ENCODE data around the gene SRD5A3. TPM values are rescaled to one million over a fixed set of nuclear protein-coding genes. Genes with fewer than 3 reads are reported as not detected.

Gene SRD5A3
- total and polyA plus RNA-seq, 5 donors from 2014 or later = 3.9 to 18.4 (median 8.2) TPM

DNA sequence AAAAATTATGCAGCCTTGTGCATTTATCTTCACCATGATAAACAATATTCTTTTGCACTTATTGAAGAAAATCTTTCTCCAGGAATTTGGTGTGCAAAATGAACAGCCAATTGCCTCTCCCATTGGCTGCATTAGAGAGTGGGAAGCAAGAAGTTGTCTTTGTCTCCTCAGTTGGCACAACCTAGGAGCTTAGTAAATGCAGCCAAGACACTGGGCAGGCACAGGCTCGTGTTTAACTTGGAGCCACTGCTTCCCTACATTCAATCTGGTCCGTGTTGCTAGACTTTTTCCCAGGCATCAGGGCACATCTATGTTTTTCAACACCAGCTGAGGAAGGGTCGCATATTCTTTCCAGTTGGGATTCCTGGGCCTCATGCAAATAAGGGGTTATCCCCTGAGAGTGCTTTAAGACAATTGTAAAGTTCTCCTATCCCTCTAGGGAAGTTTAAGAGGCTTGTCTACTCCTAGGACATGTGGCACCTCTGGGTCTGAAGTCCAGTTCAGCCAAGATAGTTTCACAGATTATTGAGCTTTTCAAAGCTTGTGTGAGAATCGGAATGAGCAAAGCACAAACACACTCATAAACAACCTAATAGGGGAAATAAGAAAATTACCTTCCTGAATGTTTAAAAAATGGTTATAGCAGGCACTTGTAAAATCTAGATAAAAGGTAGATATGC lies 31.8 kb upstream of the SRD5A3 start:
- ATAC-seq (ENCODE audit: low read depth in 2 of 2) = no peak
- Mint-ChIP-seq H3K36me3 (no peaks in the 10 kb centered on the region), H3K27me3 (peaks cover 4% of the 10 kb centered on the region), H3K27ac (no peak overlapping the region), H3K4me1 (peaks cover 0 to 13% (median 6%) of the 10 kb centered on the region in 4 donors), H3K4me3 (no peak overlapping the region), H3K9me3 (peaks cover 0 to 1% (median 0%) of the 10 kb centered on the region in 7 donors)
- peaks cover 2% of the 10 kb centered on the region for H3K27me3 ChIP-seq (ENCODE audit: control insufficient read depth, insufficient read depth, low read length)
- no peaks in the 10 kb centered on the region for H3K4me1 ChIP-seq (ENCODE audit: control insufficient read depth, insufficient read depth, low read length, poor library complexity, severe bottlenecking)
- no peaks in the 10 kb centered on the region for H3K36me3 ChIP-seq (ENCODE audit: control insufficient read depth, insufficient read depth, low read length)
- H3K9me3 ChIP-seq (ENCODE audit: control insufficient read depth in 2 of 2, low read length in 2 of 2) = no peaks in the 10 kb centered on the region
- no peak overlapping the region for H3K4me3 ChIP-seq (ENCODE audit: low read depth, low read length)
- no peak for DNase-seq
- no peak overlapping the region for H3K27ac ChIP-seq (ENCODE audit: insufficient read depth, low read length, poor library complexity, severe bottlenecking)

GRCh38 chr4:55318175-55319129 lies 27.6 kb upstream of the SRD5A3 start:
- ATAC-seq (ENCODE audit: low read depth in 2 of 2) = peak in 1 of 2 donors; percentile 22
- DNase-seq = no peak

DNA sequence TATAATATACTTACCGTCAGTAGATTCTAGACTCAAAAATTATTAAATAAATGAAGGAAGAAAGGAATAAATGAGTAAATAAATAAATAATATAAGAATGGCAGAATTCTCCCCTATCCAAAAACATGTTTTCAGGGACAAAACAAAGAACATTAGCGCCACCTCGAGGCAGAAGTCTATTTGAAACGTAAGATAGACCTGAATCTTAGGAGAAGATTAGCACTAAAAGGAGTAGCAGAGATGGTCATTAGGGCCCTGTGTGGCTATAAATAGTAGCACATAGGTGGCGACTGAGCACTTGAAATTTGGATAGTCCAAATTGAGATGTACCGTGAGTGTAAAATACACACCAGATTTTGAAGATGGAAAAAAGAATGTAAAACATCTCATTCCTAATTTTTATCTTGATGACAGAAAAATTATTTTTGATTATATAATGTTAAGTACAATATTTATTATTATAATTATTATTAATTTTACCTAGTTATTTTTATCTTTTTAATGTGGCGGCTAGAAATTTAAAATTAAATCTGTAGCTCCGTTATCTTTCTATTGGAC lies 24.3 kb upstream of the SRD5A3 start:
- Mint-ChIP-seq H3K9me3 (peaks cover 0 to 3% (median 0%) of the 10 kb centered on the region in 7 donors), H3K27ac (no peak overlapping the region), H3K4me3 (no peak overlapping the region), H3K36me3 (no peaks in the 10 kb centered on the region), H3K27me3 (peaks cover 18% of the 10 kb centered on the region), H3K4me1 (peaks cover 0 to 20% (median 14%) of the 10 kb centered on the region in 4 donors)
- Histone ChIP-seq H3K27me3 (ENCODE audit: control insufficient read depth, insufficient read depth, low read length) (peaks cover 6% of the 10 kb centered on the region), H3K9me3 (ENCODE audit: control insufficient read depth in 2 of 2, low read length in 2 of 2) (no peaks in the 10 kb centered on the region), H3K27ac (ENCODE audit: insufficient read depth, low read length, poor library complexity, severe bottlenecking) (no peak overlapping the region), H3K4me3 (ENCODE audit: low read depth, low read length) (no peak overlapping the region), H3K4me1 (ENCODE audit: control insufficient read depth, insufficient read depth, low read length, poor library complexity, severe bottlenecking) (no peaks in the 10 kb centered on the region), H3K36me3 (ENCODE audit: control insufficient read depth, insufficient read depth, low read length) (no peaks in the 10 kb centered on the region)
- ATAC-seq (ENCODE audit: low read depth in 2 of 2) (no peak), DNase-seq (peak in 2 of 3 donors; percentile 8 to 56)

More at GRCh38 chr4:55318175-55319129, 27.6 kb upstream of the SRD5A3 start:
- no peaks in the 10 kb centered on the region for H3K4me1 ChIP-seq (ENCODE audit: control insufficient read depth, insufficient read depth, low read length, poor library complexity, severe bottlenecking)
- no peaks in the 10 kb centered on the region for H3K36me3 Mint-ChIP-seq
- H3K9me3 ChIP-seq (ENCODE audit: control insufficient read depth in 2 of 2, low read length in 2 of 2) = no peaks in the 10 kb centered on the region
- peaks cover 0 to 20% (median 14%) of the 10 kb centered on the region in 4 donors for H3K4me1 Mint-ChIP-seq
- H3K27me3 Mint-ChIP-seq = peaks cover 4% of the 10 kb centered on the region
- H3K27ac Mint-ChIP-seq = peak overlapping the region in 2 of 3 donors; percentile 27 to 39
- peaks cover 0 to 1% (median 0%) of the 10 kb centered on the region in 7 donors for H3K9me3 Mint-ChIP-seq
- no peak overlapping the region for H3K4me3 Mint-ChIP-seq
- H3K27ac ChIP-seq (ENCODE audit: insufficient read depth, low read length, poor library complexity, severe bottlenecking) = no peak overlapping the region
- no peaks in the 10 kb centered on the region for H3K36me3 ChIP-seq (ENCODE audit: control insufficient read depth, insufficient read depth, low read length)
- H3K4me3 ChIP-seq (ENCODE audit: low read depth, low read length) = no peak overlapping the region
- peaks cover 2% of the 10 kb centered on the region for H3K27me3 ChIP-seq (ENCODE audit: control insufficient read depth, insufficient read depth, low read length)

- Histone ChIP-seq H3K27ac (ENCODE audit: insufficient read depth, low read length, poor library complexity, severe bottlenecking) (no peak overlapping the region), H3K36me3 (ENCODE audit: control insufficient read depth, insufficient read depth, low read length) (no peaks in the 10 kb centered on the region), H3K4me3 (ENCODE audit: low read depth, low read length) (no peak overlapping the region), H3K4me1 (ENCODE audit: control insufficient read depth, insufficient read depth, low read length, poor library complexity, severe bottlenecking) (no peaks in the 10 kb centered on the region), H3K9me3 (ENCODE audit: control insufficient read depth in 2 of 2, low read length in 2 of 2) (no peaks in the 10 kb centered on the region), H3K27me3 (ENCODE audit: control insufficient read depth, insufficient read depth, low read length) (peaks cover 6% of the 10 kb centered on the region)
- DNase-seq (no peak), ATAC-seq (ENCODE audit: low read depth in 2 of 2) (no peak)
- Mint-ChIP-seq H3K9me3 (peaks cover 0 to 3% (median 0%) of the 10 kb centered on the region in 7 donors), H3K36me3 (no peaks in the 10 kb centered on the region), H3K4me3 (no peak overlapping the region), H3K27me3 (peaks cover 23% of the 10 kb centered on the region), H3K27ac (no peak overlapping the region), H3K4me1 (peaks cover 0 to 16% (median 12%) of the 10 kb centered on the region in 4 donors)
Observed at GRCh38 chr4:55323375-55323774, 22.7 kb upstream of the SRD5A3 start.

GRCh38 chr4:55326629-55327028 lies 19.4 kb upstream of the SRD5A3 start:
- Mint-ChIP-seq H3K27ac (no peak overlapping the region), H3K4me1 (peaks cover 0 to 6% (median under 1%) of the 10 kb centered on the region in 4 donors), H3K36me3 (no peaks in the 10 kb centered on the region), H3K4me3 (no peak overlapping the region), H3K9me3 (peaks cover 0 to 7% (median 2%) of the 10 kb centered on the region in 7 donors), H3K27me3 (peaks cover 29% of the 10 kb centered on the region)
- Histone ChIP-seq H3K27me3 (ENCODE audit: control insufficient read depth, insufficient read depth, low read length) (peaks cover 6% of the 10 kb centered on the region), H3K4me3 (ENCODE audit: low read depth, low read length) (no peak overlapping the region), H3K4me1 (ENCODE audit: control insufficient read depth, insufficient read depth, low read length, poor library complexity, severe bottlenecking) (no peaks in the 10 kb centered on the region), H3K27ac (ENCODE audit: insufficient read depth, low read length, poor library complexity, severe bottlenecking) (no peak overlapping the region), H3K9me3 (ENCODE audit: control insufficient read depth in 2 of 2, low read length in 2 of 2) (no peaks in the 10 kb centered on the region), H3K36me3 (ENCODE audit: control insufficient read depth, insufficient read depth, low read length) (no peaks in the 10 kb centered on the region)
- no peak for ATAC-seq (ENCODE audit: low read depth in 2 of 2)
- no peak for DNase-seq

DNA sequence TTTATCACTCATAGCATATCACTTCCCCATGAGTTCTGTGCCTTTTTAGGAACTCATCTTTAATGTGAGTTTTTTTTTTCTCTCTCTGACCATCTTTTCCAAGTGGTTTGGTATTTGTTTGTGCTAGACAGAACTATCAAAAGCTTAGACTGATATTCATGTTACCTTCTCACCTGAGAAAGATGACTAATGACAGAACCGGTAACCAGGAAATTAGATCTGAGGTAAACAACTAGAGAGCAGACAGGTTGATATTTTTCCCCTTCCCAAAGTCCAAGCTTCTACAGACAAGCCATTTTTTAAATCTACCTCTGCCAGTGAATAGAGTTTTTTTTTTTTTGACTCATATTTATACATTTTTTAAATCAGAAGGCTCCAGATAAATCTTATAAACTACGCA lies 17.0 kb upstream of the SRD5A3 start:
- Histone ChIP-seq H3K36me3 (ENCODE audit: control insufficient read depth, insufficient read depth, low read length) (no peaks in the 10 kb centered on the region), H3K27ac (ENCODE audit: insufficient read depth, low read length, poor library complexity, severe bottlenecking) (no peak overlapping the region), H3K4me3 (ENCODE audit: low read depth, low read length) (no peak overlapping the region), H3K27me3 (ENCODE audit: control insufficient read depth, insufficient read depth, low read length) (peaks cover 6% of the 10 kb centered on the region), H3K4me1 (ENCODE audit: control insufficient read depth, insufficient read depth, low read length, poor library complexity, severe bottlenecking) (no peaks in the 10 kb centered on the region), H3K9me3 (ENCODE audit: control insufficient read depth in 2 of 2, low read length in 2 of 2) (no peaks in the 10 kb centered on the region)
- H3K27ac Mint-ChIP-seq = no peak overlapping the region
- ATAC-seq (ENCODE audit: low read depth in 2 of 2) (no peak), DNase-seq (no peak)
- H3K36me3 Mint-ChIP-seq = no peaks in the 10 kb centered on the region
- peaks cover 32% of the 10 kb centered on the region for H3K27me3 Mint-ChIP-seq
- H3K4me3 Mint-ChIP-seq = no peak overlapping the region
- H3K9me3 Mint-ChIP-seq = peaks cover 0 to 7% (median 2%) of the 10 kb centered on the region in 7 donors
- peaks cover 0 to 6% (median under 1%) of the 10 kb centered on the region in 4 donors for H3K4me1 Mint-ChIP-seq

- H3K27me3 Mint-ChIP-seq = peaks cover 26% of the 10 kb centered on the region
- Histone ChIP-seq H3K4me3 (ENCODE audit: low read depth, low read length) (no peak overlapping the region), H3K4me1 (ENCODE audit: control insufficient read depth, insufficient read depth, low read length, poor library complexity, severe bottlenecking) (no peaks in the 10 kb centered on the region), H3K27me3 (ENCODE audit: control insufficient read depth, insufficient read depth, low read length) (peaks cover 2% of the 10 kb centered on the region), H3K27ac (ENCODE audit: insufficient read depth, low read length, poor library complexity, severe bottlenecking) (no peak overlapping the region), H3K9me3 (ENCODE audit: control insufficient read depth in 2 of 2, low read length in 2 of 2) (no peaks in the 10 kb centered on the region), H3K36me3 (ENCODE audit: control insufficient read depth, insufficient read depth, low read length) (no peaks in the 10 kb centered on the region)
- peaks cover 0 to 5% (median 2%) of the 10 kb centered on the region in 7 donors for H3K9me3 Mint-ChIP-seq
- no peak overlapping the region for H3K4me3 Mint-ChIP-seq
- ATAC-seq (ENCODE audit: low read depth in 2 of 2) (no peak), DNase-seq (no peak)
- peaks cover 0 to 6% (median under 1%) of the 10 kb centered on the region in 4 donors for H3K4me1 Mint-ChIP-seq
- H3K36me3 Mint-ChIP-seq = no peaks in the 10 kb centered on the region
- no peak overlapping the region for H3K27ac Mint-ChIP-seq
Observed at GRCh38 chr4:55330241-55330640, 15.8 kb upstream of the SRD5A3 start.
